ENCODE results near the gene FOLR2.
"Not testable (repeated sequence)": the region's sequence is repeated elsewhere in the genome, so short reads cannot be mapped to it uniquely, and the experiment has no call there.

The FOLR2 gene

DNA sequence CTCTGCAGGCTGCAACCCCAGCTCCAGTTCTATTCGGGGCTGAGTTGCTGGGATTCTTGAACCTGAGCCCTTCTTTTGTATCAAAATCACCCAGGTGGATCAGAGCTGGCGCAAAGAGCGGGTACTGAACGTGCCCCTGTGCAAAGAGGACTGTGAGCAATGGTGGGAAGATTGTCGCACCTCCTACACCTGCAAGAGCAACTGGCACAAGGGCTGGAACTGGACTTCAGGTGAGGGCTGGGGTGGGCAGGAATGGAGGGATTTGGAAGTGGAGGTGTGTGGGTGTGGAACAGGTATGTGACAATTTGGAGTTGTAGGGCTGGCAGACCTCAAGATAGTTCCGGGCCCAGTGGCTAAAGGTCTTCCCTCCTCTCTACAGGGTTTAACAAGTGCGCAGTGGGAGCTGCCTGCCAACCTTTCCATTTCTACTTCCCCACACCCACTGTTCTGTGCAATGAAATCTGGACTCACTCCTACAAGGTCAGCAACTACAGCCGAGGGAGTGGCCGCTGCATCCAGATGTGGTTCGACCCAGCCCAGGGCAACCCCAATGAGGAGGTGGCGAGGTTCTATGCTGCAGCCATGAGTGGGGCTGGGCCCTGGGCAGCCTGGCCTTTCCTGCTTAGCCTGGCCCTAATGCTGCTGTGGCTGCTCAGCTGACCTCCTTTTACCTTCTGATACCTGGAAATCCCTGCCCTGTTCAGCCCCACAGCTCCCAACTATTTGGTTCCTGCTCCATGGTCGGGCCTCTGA is 20.9 kb upstream of the FOLR2 start:
- TF ChIP-seq, protein P1, sequence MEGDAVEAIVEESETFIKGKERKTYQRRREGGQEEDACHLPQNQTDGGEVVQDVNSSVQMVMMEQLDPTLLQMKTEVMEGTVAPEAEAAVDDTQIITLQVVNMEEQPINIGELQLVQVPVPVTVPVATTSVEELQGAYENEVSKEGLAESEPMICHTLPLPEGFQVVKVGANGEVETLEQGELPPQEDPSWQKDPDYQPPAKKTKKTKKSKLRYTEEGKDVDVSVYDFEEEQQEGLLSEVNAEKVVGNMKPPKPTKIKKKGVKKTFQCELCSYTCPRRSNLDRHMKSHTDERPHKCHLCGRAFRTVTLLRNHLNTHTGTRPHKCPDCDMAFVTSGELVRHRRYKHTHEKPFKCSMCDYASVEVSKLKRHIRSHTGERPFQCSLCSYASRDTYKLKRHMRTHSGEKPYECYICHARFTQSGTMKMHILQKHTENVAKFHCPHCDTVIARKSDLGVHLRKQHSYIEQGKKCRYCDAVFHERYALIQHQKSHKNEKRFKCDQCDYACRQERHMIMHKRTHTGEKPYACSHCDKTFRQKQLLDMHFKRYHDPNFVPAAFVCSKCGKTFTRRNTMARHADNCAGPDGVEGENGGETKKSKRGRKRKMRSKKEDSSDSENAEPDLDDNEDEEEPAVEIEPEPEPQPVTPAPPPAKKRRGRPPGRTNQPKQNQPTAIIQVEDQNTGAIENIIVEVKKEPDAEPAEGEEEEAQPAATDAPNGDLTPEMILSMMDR (IDR thresholded peaks at IDR 0.05; ENCODE audit: low read depth, low read length, missing control alignments) = no peak
- no peak overlapping the region for H3K4me3 ChIP-seq (ENCODE audit: low read depth, low read length)
- DNase-seq (ENCODE audit: low read depth) = no peak

DNA sequence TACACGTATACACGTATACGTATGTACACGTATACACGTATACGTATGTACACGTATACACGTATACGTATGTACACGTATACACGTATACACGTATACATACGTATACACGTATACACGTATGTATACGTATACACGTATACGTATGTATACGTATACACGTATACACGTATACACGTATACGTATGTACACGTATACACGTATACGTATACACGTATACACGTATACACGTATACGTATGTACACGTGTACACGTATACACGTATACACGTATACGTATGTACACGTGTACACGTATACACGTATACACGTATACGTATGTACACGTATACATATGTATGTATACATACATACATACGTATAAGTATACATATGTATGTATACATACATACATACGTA is 15.1 kb upstream of the FOLR2 start:
- not testable (repeated sequence) for H3K4me3 ChIP-seq (ENCODE audit: low read depth, low read length); DNase-seq (ENCODE audit: low read depth)

DNA sequence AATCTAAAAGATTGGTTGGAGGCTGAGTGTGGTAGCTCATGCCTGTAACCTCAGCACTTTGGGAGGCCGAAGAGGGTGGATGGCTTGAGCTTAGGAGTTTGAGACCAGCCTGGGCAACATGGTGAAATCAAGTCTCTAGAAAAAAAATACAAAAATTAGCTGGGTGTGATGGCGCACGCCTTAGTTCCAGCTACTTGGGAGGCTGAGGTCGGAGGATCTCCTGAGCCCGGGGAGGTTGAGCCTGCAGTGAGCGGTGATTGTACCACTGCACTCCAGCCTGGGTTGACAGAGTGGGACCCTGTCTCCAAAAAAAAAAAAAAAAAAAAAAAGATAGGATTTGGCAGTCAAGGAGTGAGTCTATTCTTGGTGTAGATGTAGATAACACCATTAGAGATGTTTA is 14.0 kb upstream of the FOLR2 start:
- DNase-seq (ENCODE audit: low read depth) = no peak
- TF ChIP-seq, protein P1 (IDR thresholded peaks at IDR 0.05; ENCODE audit: low read depth, low read length, missing control alignments) = no peak
- H3K4me3 ChIP-seq (ENCODE audit: low read depth, low read length) = no peak overlapping the region

DNA sequence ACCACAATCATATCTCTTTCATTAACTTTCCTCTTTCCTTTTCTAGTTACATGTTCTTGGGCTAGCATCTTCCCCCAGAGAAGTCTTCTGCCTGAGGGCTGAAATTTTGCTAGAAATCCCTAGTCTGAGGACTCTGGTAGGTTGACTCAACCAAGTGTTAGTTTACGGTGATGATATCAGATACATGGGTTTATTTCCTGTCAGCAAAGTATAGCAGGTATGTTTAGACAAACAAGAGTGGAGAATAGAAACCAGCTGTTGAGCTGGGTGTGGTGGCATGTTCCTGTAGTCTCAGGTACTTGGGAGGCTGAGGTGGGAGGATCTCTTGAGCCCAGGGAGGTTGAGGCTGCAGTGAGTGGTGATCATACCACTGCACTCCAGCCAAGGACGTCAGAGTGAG is 13.4 kb upstream of the FOLR2 start:
- TF ChIP-seq, protein P1 (IDR thresholded peaks at IDR 0.05; ENCODE audit: low read depth, low read length, missing control alignments) = no peak
- no peak for DNase-seq (ENCODE audit: low read depth)
- H3K4me3 ChIP-seq (ENCODE audit: low read depth, low read length) = no peak overlapping the region

DNA sequence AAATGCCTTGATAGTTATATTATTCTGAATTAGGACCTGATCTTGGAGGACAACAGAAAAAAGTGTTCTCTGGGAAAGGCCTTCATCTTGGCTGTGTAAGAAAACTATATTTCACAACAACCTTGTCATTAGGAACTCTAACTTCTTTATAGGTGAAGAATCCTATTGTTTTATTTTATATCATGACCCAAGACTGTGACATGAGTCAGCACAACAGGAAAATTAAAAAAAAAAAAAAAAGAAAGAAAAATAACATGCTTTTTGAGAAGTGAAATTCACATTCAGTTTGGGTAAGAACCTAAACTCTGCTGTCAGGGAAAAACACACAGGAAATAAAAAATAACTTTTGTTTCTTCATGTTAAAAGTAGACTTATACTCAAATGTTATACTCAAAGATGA is 11.7 kb upstream of the FOLR2 start:
- DNase-seq (ENCODE audit: low read depth) = no peak
- no peak overlapping the region for H3K4me3 ChIP-seq (ENCODE audit: low read depth, low read length)
- TF ChIP-seq, protein P1 (IDR thresholded peaks at IDR 0.05; ENCODE audit: low read depth, low read length, missing control alignments) = no peak

DNA sequence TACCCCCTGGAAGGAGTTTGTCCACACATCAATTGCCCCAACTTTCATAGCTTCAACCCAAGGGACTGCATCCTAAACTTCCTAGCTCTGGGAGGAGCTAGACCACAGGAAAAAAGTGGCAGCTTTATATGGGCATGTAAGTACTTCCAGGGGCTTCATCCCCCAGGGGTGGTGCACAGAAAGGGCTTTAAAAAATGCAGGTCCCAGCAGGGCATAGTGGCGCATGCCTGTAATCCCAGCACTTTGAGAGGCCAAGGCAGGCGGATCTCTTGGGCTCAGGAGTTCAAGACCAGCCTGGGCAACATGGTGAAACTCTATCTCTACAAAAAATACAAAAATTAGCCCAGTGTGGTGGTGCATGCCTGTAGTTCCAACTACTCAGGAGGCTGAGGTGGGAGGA is 9.8 kb upstream of the FOLR2 start:
- DNase-seq (ENCODE audit: low read depth); H3K4me3 ChIP-seq (ENCODE audit: low read depth, low read length): not testable (repeated sequence)

DNA sequence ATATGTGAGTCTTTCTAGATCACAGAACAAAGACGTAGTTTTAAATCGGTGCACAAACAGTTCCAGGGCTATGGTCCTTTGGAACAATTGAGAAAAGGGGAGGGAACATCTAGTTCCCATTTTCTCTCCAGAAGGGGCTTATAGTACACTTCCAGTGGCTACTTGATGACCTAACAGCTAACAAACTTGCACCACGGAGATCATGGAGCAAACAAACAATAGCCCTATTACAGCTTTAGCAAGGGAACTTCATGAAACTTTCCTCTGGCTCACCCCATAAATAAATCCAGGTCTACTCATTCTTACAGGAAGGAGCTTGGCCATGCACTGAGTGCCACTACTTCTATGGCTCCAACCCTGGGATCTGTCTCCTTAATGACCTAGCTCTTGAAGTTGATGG is 8.3 kb upstream of the FOLR2 start:
- H3K4me3 ChIP-seq (ENCODE audit: low read depth, low read length) = no peak overlapping the region
- DNase-seq (ENCODE audit: low read depth) = no peak

DNA sequence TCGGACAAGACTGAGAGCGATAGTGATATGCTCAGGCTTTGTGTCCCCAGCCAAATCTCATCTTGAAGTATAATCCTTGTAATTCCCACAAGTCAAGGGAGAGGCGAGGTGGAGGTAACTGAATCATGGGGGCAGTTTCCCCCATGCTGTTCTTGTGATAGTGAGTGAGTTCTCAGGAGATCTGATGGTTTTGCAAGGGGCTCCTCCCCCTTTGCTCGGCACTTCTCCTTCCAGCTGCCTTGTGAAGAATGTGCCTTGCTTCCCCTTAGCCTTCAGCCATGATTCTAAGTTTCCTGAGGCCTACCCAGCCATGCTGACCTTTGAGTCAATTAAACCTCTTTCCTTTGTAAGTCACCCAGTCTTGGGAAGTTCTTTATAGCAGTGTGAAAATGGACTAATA is 7.5 kb upstream of the FOLR2 start:
- no peak overlapping the region for H3K4me3 ChIP-seq (ENCODE audit: low read depth, low read length)
- TF ChIP-seq, protein P1 (IDR thresholded peaks at IDR 0.05; ENCODE audit: low read depth, low read length, missing control alignments) = no peak
- DNase-seq (ENCODE audit: low read depth) = no peak

More for the DNA sequence above, 8.3 kb upstream of the FOLR2 start:
- TF ChIP-seq, protein P1 (IDR thresholded peaks at IDR 0.05; ENCODE audit: low read depth, low read length, missing control alignments) = no peak
